Osteoblast (primary cell): ENCODE measurements around the gene FUT1. TPM values are rescaled to one million over a fixed set of nuclear protein-coding genes. Genes with fewer than 3 reads are reported as not detected.
"Not testable (repeated sequence)": the region's sequence is repeated elsewhere in the genome, so short reads cannot be mapped to it uniquely, and the experiment has no call there.

Experiments
- DNase-seq: peaks from one replicate; pipeline ENCODE4 v3.0.0; 2011; ENCODE audit warnings: low spot score, mixed read lengths; ENCODE audit not compliant: insufficient read length; ENCODE audit errors: missing footprints
- H2AFZ ChIP-seq: 2 replicates; pipeline ENCODE4 v1.6.0; 2011; ENCODE audit warnings: mild to moderate bottlenecking, low read length
- H3K27ac ChIP-seq: 2 replicates; pipeline ENCODE4 v1.5.1; 2011; ENCODE audit warnings: mild to moderate bottlenecking, low read depth, low read length, moderate library complexity
- H3K27me3 ChIP-seq: 2 replicates; pipeline ENCODE4 v1.6.0; 2012; ENCODE audit warnings: mild to moderate bottlenecking, control low read depth, inconsistent platforms, low read length, moderate library complexity; ENCODE audit not compliant: insufficient read depth
- H3K36me3 ChIP-seq: 2 replicates; pipeline ENCODE4 v1.5.1; 2011; ENCODE audit warnings: mild to moderate bottlenecking, low read length, control low read depth, moderate library complexity; ENCODE audit not compliant: insufficient read depth
- H3K4me1 ChIP-seq: 2 replicates; pipeline ENCODE4 v1.5.1; 2011; ENCODE audit warnings: mild to moderate bottlenecking, low read length, control low read depth, moderate library complexity; ENCODE audit not compliant: insufficient read depth
- H3K4me2 ChIP-seq: 2 replicates; pipeline ENCODE4 v1.6.0; 2011; ENCODE audit warnings: mild to moderate bottlenecking, low read length; ENCODE audit not compliant: insufficient read depth
- H3K4me3 ChIP-seq: fragments of 200-600 bp; sonication (generic); 3 replicates; pipeline ENCODE4 v1.5.1; 2012; ENCODE audit warnings: mild to moderate bottlenecking, low read length, inconsistent platforms; ENCODE audit not compliant: insufficient read depth
- H3K79me2 ChIP-seq: 2 replicates; pipeline ENCODE4 v1.6.0; 2012; ENCODE audit warnings: mild to moderate bottlenecking, low read length, control low read depth, inconsistent platforms; ENCODE audit not compliant: insufficient read depth
- H3K9me3 ChIP-seq: 2 replicates; pipeline ENCODE4 v1.5.1; 2011; ENCODE audit warnings: low read depth, low read length, control low read depth
- H4K20me1 ChIP-seq: 2 replicates; pipeline ENCODE4 v1.6.0; 2012; ENCODE audit warnings: mild to moderate bottlenecking, low read length, control low read depth; ENCODE audit not compliant: insufficient read depth
- CTCF ChIP-seq: IDR thresholded peaks from 2 replicates; pipeline ENCODE4 v1.5.1; 2011; ENCODE audit warnings: mild to moderate bottlenecking, low read depth, low read length, moderate library complexity; ENCODE audit errors: extremely low read depth
- total RNA-seq: library from RNA; depleted of rRNA; stranded (reverse); fragments of >200 nt; gene quantifications from 2 replicates; pipeline ENCODE4 v1.2.3, GENCODE V29; 2012

FUT1 gene
- total RNA-seq, 1 donor: under 0.01 TPM

GRCh38 chr19:48793271-48793670, 40.8 kb upstream of the FUT1 start:
- no peaks in the 10 kb centered on the region for H3K9me3 ChIP-seq
- H3K4me3 ChIP-seq: no peak overlapping the region
- H3K36me3 ChIP-seq: no peaks in the 10 kb centered on the region
- TF ChIP-seq CTCF: no peak
- no peak overlapping the region for H3K27ac ChIP-seq
- no peaks in the 10 kb centered on the region for H3K27me3 ChIP-seq
- no peaks in the 10 kb centered on the region for H3K79me2 ChIP-seq
- no peak overlapping the region for H2AFZ ChIP-seq
- H4K20me1 ChIP-seq: no peaks in the 10 kb centered on the region
- H3K4me1 ChIP-seq: peaks cover 9% of the 10 kb centered on the region
- peak; percentile 36 for DNase-seq
- no peak overlapping the region for H3K4me2 ChIP-seq

- H3K27me3 ChIP-seq, H2AFZ ChIP-seq, H3K36me3 ChIP-seq, H3K4me3 ChIP-seq, H3K79me2 ChIP-seq, H4K20me1 ChIP-seq, H3K4me1 ChIP-seq, H3K27ac ChIP-seq, DNase-seq, H3K9me3 ChIP-seq, H3K4me2 ChIP-seq: not testable (repeated sequence)
These were observed 34.9 kb upstream of the FUT1 start for GRCh38 chr19:48787331-48787730.

GRCh38 chr19:48786422-48786821, 34.0 kb upstream of the FUT1 start:
- H3K27ac ChIP-seq, H3K36me3 ChIP-seq, H3K4me1 ChIP-seq, DNase-seq, H2AFZ ChIP-seq, H3K4me3 ChIP-seq, H3K4me2 ChIP-seq, H3K79me2 ChIP-seq, H3K27me3 ChIP-seq, H3K9me3 ChIP-seq, H4K20me1 ChIP-seq: not testable (repeated sequence)

- Histone ChIP-seq H3K27me3 (no peaks in the 10 kb centered on the region), H4K20me1 (no peaks in the 10 kb centered on the region), H3K9me3 (no peaks in the 10 kb centered on the region), H3K4me3 (no peak overlapping the region), H3K4me2 (no peak overlapping the region), H3K27ac (no peak overlapping the region), H2AFZ (no peak overlapping the region), H3K4me1 (no peaks in the 10 kb centered on the region), H3K36me3 (no peaks in the 10 kb centered on the region), H3K79me2 (no peaks in the 10 kb centered on the region)
- DNase-seq: peak; percentile 80
- peak; percentile 31 for TF ChIP-seq CTCF
These were observed 32.1 kb upstream of the FUT1 start for GRCh38 chr19:48784527-48784926.

GRCh38 chr19:48780631-48781391, 28.4 kb upstream of the FUT1 start:
- no peaks in the 10 kb centered on the region for H3K9me3 ChIP-seq
- no peaks in the 10 kb centered on the region for H3K79me2 ChIP-seq
- no peak overlapping the region for H3K4me3 ChIP-seq
- TF ChIP-seq CTCF: no peak
- DNase-seq: peak; percentile 30
- no peak overlapping the region for H3K27ac ChIP-seq
- no peak overlapping the region for H2AFZ ChIP-seq
- no peaks in the 10 kb centered on the region for H3K36me3 ChIP-seq
- no peak overlapping the region for H3K4me2 ChIP-seq
- H3K27me3 ChIP-seq: no peaks in the 10 kb centered on the region
- H4K20me1 ChIP-seq: no peaks in the 10 kb centered on the region
- no peaks in the 10 kb centered on the region for H3K4me1 ChIP-seq
